Epithelial cell of esophagus (primary cell): ENCODE data around the gene PDS5A.
A peak's percentile ranks its signal among the peaks of the same experiment; 100 is the strongest.

Experiments used
- DNase-seq: peaks from one replicate; pipeline ENCODE4 v3.0.0; 2010; ENCODE audit warnings: low read depth
- H3K4me3 ChIP-seq: 2 replicates; pipeline ENCODE4 v1.5.1; 2011; ENCODE audit warnings: mild to moderate bottlenecking, low read length, control low read depth
- TF ChIP-seq, protein P1 (sequence below): IDR thresholded peaks from 2 replicates; pipeline ENCODE4 v1.5.1; 2011; ENCODE audit warnings: low read depth, mild to moderate bottlenecking, low read length, control low read depth, inconsistent platforms; ENCODE audit not compliant: insufficient read depth; ENCODE audit errors: missing control alignments

Gene PDS5A

DNA sequence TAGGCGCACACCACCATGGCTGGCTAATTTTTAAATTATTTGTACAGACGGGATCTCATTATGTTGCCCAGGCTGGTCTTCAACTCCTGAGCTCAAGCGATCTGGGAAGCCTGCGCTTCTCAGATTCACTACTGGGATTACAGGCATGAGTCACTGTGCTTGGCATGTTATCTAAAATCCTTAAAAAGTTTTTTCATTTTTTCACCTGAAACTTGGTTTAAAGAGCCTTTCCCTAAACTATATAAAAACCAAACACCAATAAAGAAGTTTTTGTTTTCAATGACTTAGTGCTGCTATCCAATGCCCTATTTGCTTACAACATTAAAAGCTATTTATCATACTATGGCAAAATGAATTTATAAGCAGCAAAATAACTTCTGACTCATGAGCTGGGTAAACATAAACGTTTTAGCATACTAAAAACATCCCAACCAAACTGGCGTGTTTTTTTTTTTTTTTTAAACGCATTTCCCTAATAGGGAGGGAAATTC is 151.9 kb downstream of the PDS5A start:
- peak; percentile 22 for DNase-seq
- H3K4me3 ChIP-seq: no peak overlapping the region
- TF ChIP-seq, protein P1, sequence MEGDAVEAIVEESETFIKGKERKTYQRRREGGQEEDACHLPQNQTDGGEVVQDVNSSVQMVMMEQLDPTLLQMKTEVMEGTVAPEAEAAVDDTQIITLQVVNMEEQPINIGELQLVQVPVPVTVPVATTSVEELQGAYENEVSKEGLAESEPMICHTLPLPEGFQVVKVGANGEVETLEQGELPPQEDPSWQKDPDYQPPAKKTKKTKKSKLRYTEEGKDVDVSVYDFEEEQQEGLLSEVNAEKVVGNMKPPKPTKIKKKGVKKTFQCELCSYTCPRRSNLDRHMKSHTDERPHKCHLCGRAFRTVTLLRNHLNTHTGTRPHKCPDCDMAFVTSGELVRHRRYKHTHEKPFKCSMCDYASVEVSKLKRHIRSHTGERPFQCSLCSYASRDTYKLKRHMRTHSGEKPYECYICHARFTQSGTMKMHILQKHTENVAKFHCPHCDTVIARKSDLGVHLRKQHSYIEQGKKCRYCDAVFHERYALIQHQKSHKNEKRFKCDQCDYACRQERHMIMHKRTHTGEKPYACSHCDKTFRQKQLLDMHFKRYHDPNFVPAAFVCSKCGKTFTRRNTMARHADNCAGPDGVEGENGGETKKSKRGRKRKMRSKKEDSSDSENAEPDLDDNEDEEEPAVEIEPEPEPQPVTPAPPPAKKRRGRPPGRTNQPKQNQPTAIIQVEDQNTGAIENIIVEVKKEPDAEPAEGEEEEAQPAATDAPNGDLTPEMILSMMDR: no peak

- H3K4me3 ChIP-seq: no peak overlapping the region
- no peak for DNase-seq
- TF ChIP-seq, protein P1: no peak
These were observed 152.6 kb downstream of the PDS5A start for GRCh38 chr4:39825090-39825489.

GRCh38 chr4:39823191-39823590 is 154.5 kb downstream of the PDS5A start:
- DNase-seq: no peak
- no peak overlapping the region for H3K4me3 ChIP-seq
- TF ChIP-seq, protein P1: no peak

- no peak for DNase-seq
- TF ChIP-seq, protein P1: no peak
- H3K4me3 ChIP-seq: no peak overlapping the region
These were observed 155.0 kb downstream of the PDS5A start for GRCh38 chr4:39822662-39823061.

- TF ChIP-seq, protein P1: no peak
- no peak overlapping the region for H3K4me3 ChIP-seq
- DNase-seq: no peak
These were observed 155.8 kb downstream of the PDS5A start for GRCh38 chr4:39821951-39822350.

- TF ChIP-seq, protein P1: no peak
- no peak for DNase-seq
- H3K4me3 ChIP-seq: no peak overlapping the region
These were observed 157.5 kb downstream of the PDS5A start for GRCh38 chr4:39820186-39820585.

DNA sequence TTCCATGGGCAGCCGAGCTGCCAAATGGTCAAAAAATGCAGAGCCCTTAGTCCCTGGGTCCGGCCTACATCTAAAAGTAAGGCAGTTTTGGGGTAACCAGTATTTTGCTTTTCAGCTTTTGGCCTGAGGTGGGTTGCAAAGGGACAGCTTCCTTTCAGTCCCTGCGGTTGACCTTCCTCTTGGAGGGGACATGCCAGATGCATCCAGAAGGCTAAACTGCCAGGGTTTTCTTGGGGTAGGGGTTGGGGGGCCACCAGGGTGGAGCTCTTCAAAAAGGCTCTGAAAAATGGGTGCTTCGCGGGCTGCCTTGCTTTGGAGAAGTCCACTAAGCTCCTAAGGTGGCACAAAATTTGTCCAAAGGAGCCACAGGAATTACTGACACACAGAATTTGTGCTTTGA is 159.1 kb downstream of the PDS5A start:
- TF ChIP-seq, protein P1: no peak
- H3K4me3 ChIP-seq: no peak overlapping the region
- no peak for DNase-seq
